ENCODE results near the gene THBS2.

Gene THBS2

GRCh38 chr6:169246445-169246844, 7.2 kb downstream of the THBS2 start:
- H3K4me1 ChIP-seq (ENCODE audit: insufficient read depth, low read length, poor library complexity, severe bottlenecking) = no peaks in the 10 kb centered on the region
- no peaks in the 10 kb centered on the region for H3F3A ChIP-seq (ENCODE audit: low read depth)
- H3K4me2 ChIP-seq (ENCODE audit: low read depth, low read length, poor library complexity, severe bottlenecking) = no peak overlapping the region
- H3K9me3 ChIP-seq (ENCODE audit: insufficient read depth, low read depth, low read length) = peaks cover 10% of the 10 kb centered on the region; the same call in 1 of the 2 replicates
- no peak overlapping the region for H3K9ac ChIP-seq (ENCODE audit: low read depth, low read length, poor library complexity, severe bottlenecking)
- H3K27me3 ChIP-seq (ENCODE audit: insufficient read depth, low read length, poor library complexity, severe bottlenecking) = no peaks in the 10 kb centered on the region
- no peaks in the 10 kb centered on the region for H4K20me1 ChIP-seq (ENCODE audit: insufficient read depth, low read length, poor library complexity, severe bottlenecking)
- no peaks in the 10 kb centered on the region for H3K79me2 ChIP-seq (ENCODE audit: insufficient read depth, low read length)
- no peak overlapping the region for H3K4me3 ChIP-seq (ENCODE audit: low read length, poor library complexity, severe bottlenecking)
- no peak for TF ChIP-seq EZH2phosphoT487 (IDR thresholded peaks at IDR 0.05; ENCODE audit: borderline replicate concordance)
- no peak for TF ChIP-seq CTCF (conservative IDR thresholded peaks at IDR 0.05; ENCODE audit: low read length)
- no peaks in the 10 kb centered on the region for H3K9me2 ChIP-seq (replicated peaks; ENCODE audit: low read depth, low read length)
- H2AFZ ChIP-seq (ENCODE audit: low read length) = no peak overlapping the region
- H3K36me3 ChIP-seq (ENCODE audit: insufficient read depth, low read length) = no peaks in the 10 kb centered on the region

- H3K4me3 ChIP-seq (ENCODE audit: low read length, poor library complexity, severe bottlenecking) = no peak overlapping the region
- H3K36me3 ChIP-seq (ENCODE audit: insufficient read depth, low read length) = no peaks in the 10 kb centered on the region
- no peaks in the 10 kb centered on the region for H3K9me2 ChIP-seq (replicated peaks; ENCODE audit: low read depth, low read length)
- no peaks in the 10 kb centered on the region for H3K27me3 ChIP-seq (ENCODE audit: insufficient read depth, low read length, poor library complexity, severe bottlenecking)
- TF ChIP-seq CTCF (conservative IDR thresholded peaks at IDR 0.05; ENCODE audit: low read length) (no peak), EZH2phosphoT487 (IDR thresholded peaks at IDR 0.05; ENCODE audit: borderline replicate concordance) (no peak)
- no peak overlapping the region for H3K4me2 ChIP-seq (ENCODE audit: low read depth, low read length, poor library complexity, severe bottlenecking)
- H2AFZ ChIP-seq (ENCODE audit: low read length) = no peak overlapping the region
- no peaks in the 10 kb centered on the region for H3F3A ChIP-seq (ENCODE audit: low read depth)
- no peak overlapping the region for H3K9ac ChIP-seq (ENCODE audit: low read depth, low read length, poor library complexity, severe bottlenecking)
- peaks cover 10% of the 10 kb centered on the region; the same call in 1 of the 2 replicates for H3K9me3 ChIP-seq (ENCODE audit: insufficient read depth, low read depth, low read length)
- no peaks in the 10 kb centered on the region for H3K79me2 ChIP-seq (ENCODE audit: insufficient read depth, low read length)
- H3K4me1 ChIP-seq (ENCODE audit: insufficient read depth, low read length, poor library complexity, severe bottlenecking) = no peaks in the 10 kb centered on the region
- H4K20me1 ChIP-seq (ENCODE audit: insufficient read depth, low read length, poor library complexity, severe bottlenecking) = no peaks in the 10 kb centered on the region
These were observed 8.8 kb downstream of the THBS2 start for GRCh38 chr6:169244684-169245383.

- Histone ChIP-seq H3K4me1 (ENCODE audit: insufficient read depth, low read length, poor library complexity, severe bottlenecking) (no peaks in the 10 kb centered on the region), H3K9me2 (replicated peaks; ENCODE audit: low read depth, low read length) (no peaks in the 10 kb centered on the region), H3K9me3 (ENCODE audit: insufficient read depth, low read depth, low read length) (peaks cover 16% of the 10 kb centered on the region; the same call in 1 of the 2 replicates), H3K27me3 (ENCODE audit: insufficient read depth, low read length, poor library complexity, severe bottlenecking) (no peaks in the 10 kb centered on the region), H3K4me2 (ENCODE audit: low read depth, low read length, poor library complexity, severe bottlenecking) (no peak overlapping the region), H3K79me2 (ENCODE audit: insufficient read depth, low read length) (no peaks in the 10 kb centered on the region), H3K36me3 (ENCODE audit: insufficient read depth, low read length) (no peaks in the 10 kb centered on the region), H3F3A (ENCODE audit: low read depth) (no peaks in the 10 kb centered on the region), H3K4me3 (ENCODE audit: low read length, poor library complexity, severe bottlenecking) (no peak overlapping the region), H3K9ac (ENCODE audit: low read depth, low read length, poor library complexity, severe bottlenecking) (no peak overlapping the region), H2AFZ (ENCODE audit: low read length) (no peak overlapping the region), H4K20me1 (ENCODE audit: insufficient read depth, low read length, poor library complexity, severe bottlenecking) (no peaks in the 10 kb centered on the region)
- no peak for TF ChIP-seq CTCF (conservative IDR thresholded peaks at IDR 0.05; ENCODE audit: low read length)
These were observed 10.0 kb downstream of the THBS2 start for GRCh38 chr6:169243661-169244060.
